Hepatocyte (in vitro differentiated cells): Measurements from ENCODE around the gene IL1RAPL2.

ENCODE experiments used
- EZH2 ChIP-seq: fragments of 200-600 bp; sonication (generic); IDR thresholded peaks from 2 replicates; pipeline ENCODE4 v1.6.1; 2016; ENCODE audit warnings: antibody characterized with exemption, mild to moderate bottlenecking, borderline replicate concordance
- TF ChIP-seq, protein P1 (sequence below): fragments of 200-600 bp; sonication (generic); IDR thresholded peaks from 2 replicates; pipeline ENCODE4 v1.5.1; 2016; ENCODE audit warnings: antibody characterized with exemption, mild to moderate bottlenecking; ENCODE audit not compliant: poor library complexity

DNA sequence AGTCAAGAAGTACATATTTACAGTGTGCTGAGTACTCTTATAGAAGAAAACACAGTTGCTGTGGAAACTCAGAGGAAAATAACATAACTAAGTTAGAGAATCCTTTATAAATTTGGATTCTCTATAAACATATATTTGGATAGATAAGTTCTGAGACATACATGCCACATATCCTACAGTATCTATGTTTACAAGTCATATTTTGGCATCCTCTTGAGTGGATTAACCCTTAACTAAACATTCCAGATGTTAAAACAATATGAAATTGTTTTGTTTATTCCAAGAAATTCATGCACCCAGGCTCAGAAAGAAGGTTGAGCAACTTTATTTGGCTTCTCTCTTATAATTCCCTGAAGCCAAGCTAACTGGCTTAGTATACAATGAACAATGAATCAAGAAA, 387.3 kb downstream of the IL1RAPL2 start:
- TF ChIP-seq, protein P1, sequence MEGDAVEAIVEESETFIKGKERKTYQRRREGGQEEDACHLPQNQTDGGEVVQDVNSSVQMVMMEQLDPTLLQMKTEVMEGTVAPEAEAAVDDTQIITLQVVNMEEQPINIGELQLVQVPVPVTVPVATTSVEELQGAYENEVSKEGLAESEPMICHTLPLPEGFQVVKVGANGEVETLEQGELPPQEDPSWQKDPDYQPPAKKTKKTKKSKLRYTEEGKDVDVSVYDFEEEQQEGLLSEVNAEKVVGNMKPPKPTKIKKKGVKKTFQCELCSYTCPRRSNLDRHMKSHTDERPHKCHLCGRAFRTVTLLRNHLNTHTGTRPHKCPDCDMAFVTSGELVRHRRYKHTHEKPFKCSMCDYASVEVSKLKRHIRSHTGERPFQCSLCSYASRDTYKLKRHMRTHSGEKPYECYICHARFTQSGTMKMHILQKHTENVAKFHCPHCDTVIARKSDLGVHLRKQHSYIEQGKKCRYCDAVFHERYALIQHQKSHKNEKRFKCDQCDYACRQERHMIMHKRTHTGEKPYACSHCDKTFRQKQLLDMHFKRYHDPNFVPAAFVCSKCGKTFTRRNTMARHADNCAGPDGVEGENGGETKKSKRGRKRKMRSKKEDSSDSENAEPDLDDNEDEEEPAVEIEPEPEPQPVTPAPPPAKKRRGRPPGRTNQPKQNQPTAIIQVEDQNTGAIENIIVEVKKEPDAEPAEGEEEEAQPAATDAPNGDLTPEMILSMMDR = no peak
- TF ChIP-seq EZH2 = no peak
